K562 (cell line): ENCODE measurements around the gene NECTIN4. TPM values are rescaled to one million over a fixed set of nuclear protein-coding genes. Genes with fewer than 3 reads are reported as not detected.

ENCODE experiments used
- CCNT2 ChIP-seq: IDR thresholded peaks from 2 replicates; pipeline ENCODE4 v1.6.1; 2011; ENCODE audit warnings: borderline replicate concordance, low read depth, mild to moderate bottlenecking, moderate library complexity, mixed read lengths, low read length; ENCODE audit not compliant: insufficient read length; ENCODE audit errors: extremely low read depth
- CHD2 ChIP-seq: IDR thresholded peaks from 2 replicates; pipeline ENCODE4 v1.6.1; 2011; ENCODE audit warnings: low read depth, low read length
- EWSR1 ChIP-seq: fragments of 450-650 bp; IDR thresholded peaks from 2 replicates; pipeline ENCODE4 v1.6.1; 2018; ENCODE audit warnings: borderline replicate concordance, mild to moderate bottlenecking, low read depth, moderate library complexity; ENCODE audit not compliant: partially characterized antibody
- POLR2A ChIP-seq: fragments of 450-650 bp; conservative IDR thresholded peaks from 2 replicates; pipeline ENCODE4 v1.6.1; 2016
- WHSC1 ChIP-seq: IDR thresholded peaks from one replicate; pipeline ENCODE4 v1.6.1; 2012; ENCODE audit warnings: low read length, control low read depth, inconsistent platforms
- ZNF282 ChIP-seq: sonication (generic); formaldehyde crosslinking; IDR thresholded peaks from 2 replicates; pipeline ENCODE4 v1.8.1; 2023; ENCODE audit warnings: missing genetic modification reagents
- polyA plus RNA-seq, 8 experiments: library from polyadenylated mRNA; depleted of rRNA in 4 of 8; stranded (reverse) in 5 of 8; unstranded in 3 of 8; fragments of >200 nt; fragmentation: Nextera tagmentation in 2 of 8; fragmentation: Illumina TruSeq in 1 of 8; extraction: Ambion mirVana in 2 of 8; extraction: Trizol in 1 of 8; gene quantifications; 2 replicates each; pipeline versions ENCODE4 v1.2.1 to v1.2.3, GENCODE V29; 2011 to 2014; ENCODE audit warnings: inconsistent platforms in 1 of 8, missing spikeins in 1 of 8
- total RNA-seq, 7 experiments: library from RNA; depleted of rRNA in 6 of 7; stranded (reverse); fragments of >200 nt in 6 of 7; fragmentation: Illumina TruSeq in 2 of 7; extraction: Trizol in 2 of 7; gene quantifications; 2 replicates each; pipeline versions ENCODE4 v1.2.1 to v1.2.3, GENCODE V29; 2011 to 2021; ENCODE audit warnings: low replicate concordance in 1 of 7
- TF ChIP-seq, protein P1 (sequence below), 2 experiments: fragments of 150-350 bp in 1 of 2; IDR thresholded peaks; 2 replicates each; pipeline ENCODE4 v1.6.1; 2012 to 2016; ENCODE audit warnings: low read depth in 2 of 2, low read length in 2 of 2, mild to moderate bottlenecking in 1 of 2, moderate library complexity in 1 of 2
- TF ChIP-seq, protein P2 (sequence below): fragments of 450-650 bp; conservative IDR thresholded peaks from 2 replicates; pipeline ENCODE4 v1.6.1; 2016; ENCODE audit warnings: missing genetic modification characterization, low read depth, mild to moderate bottlenecking, missing compliant biosample characterization, moderate library complexity
- TF ChIP-seq, protein P3 (sequence below): fragments of 250-450 bp; sonication (Bioruptor Pico); IDR thresholded peaks from 2 replicates; pipeline ENCODE4 v1.8.0; 2021; ENCODE audit warnings: moderate library complexity, mild to moderate bottlenecking, inconsistent platforms
- TF ChIP-seq, protein P4 (sequence below): fragments of 250-450 bp; sonication (Bioruptor Pico); IDR thresholded peaks from 2 replicates; pipeline ENCODE4 v1.4.0; 2020; ENCODE audit warnings: mild to moderate bottlenecking, moderate library complexity, borderline replicate concordance
- TF ChIP-seq, protein P5 (sequence below): fragments of 250-450 bp; sonication (Bioruptor Pico); IDR thresholded peaks from 2 replicates; pipeline ENCODE4 v1.5.0; 2022; ENCODE audit warnings: mild to moderate bottlenecking
- TF ChIP-seq, protein P6 (sequence below), 3 experiments: fragments of 200-800 bp in 1 of 3; sonication (Bioruptor generic) in 1 of 3; sonication (generic) in 1 of 3; formaldehyde crosslinking in 1 of 3; IDR thresholded peaks; 2 replicates each; pipeline versions ENCODE4 v1.6.1 to v1.8.0; 2016 to 2022; ENCODE audit warnings: mild to moderate bottlenecking in 2 of 3, missing compliant biosample characterization in 2 of 3, missing genetic modification characterization in 2 of 3, missing genetic modification reagents in 1 of 3

The NECTIN4 gene
- total and polyA plus RNA-seq, 9 of the 15 experiments (the other 6 are each of a cell fraction or from before 2014, with no cell fraction given): 0.01 to 0.09 TPM; not detected in 7

DNA sequence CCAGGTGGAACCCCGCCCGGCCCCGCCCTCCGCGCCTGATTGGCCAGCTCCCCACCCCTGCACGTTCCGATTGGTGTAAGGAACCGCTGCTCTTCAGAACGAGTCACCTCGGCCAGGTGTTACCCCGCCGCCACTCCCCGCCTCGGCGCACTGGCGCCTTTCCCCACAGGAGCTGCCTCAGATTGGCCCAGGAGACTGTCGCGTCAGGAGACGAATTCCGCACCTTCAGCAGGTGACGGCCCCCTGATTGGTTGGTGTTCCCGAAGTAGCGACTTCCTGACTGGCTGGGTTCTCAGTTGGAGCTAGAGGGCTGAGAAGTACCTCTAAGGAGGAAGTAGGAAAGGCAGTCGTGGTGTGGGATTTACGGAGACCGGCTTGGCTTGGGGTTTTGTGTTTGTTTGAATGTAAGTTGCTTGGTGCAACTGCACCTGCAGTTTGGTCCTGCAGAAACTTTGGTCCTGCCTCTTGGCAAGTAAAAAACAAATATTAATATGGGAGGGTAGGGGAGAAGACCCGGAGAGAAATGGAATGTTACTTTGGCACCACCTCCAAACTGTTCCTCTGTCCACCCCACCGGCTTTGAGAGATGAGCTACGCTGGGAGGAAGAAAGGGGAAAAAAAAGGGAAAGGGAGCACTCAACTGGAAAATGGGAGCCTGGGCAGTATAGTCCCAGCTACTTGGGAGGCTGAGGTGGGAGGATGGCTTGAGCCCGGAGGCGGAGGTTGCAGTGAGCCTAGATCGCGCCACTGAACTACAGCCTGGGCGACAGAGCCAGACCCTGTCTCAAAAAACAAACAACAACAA is 68.0 kb downstream of the NECTIN4 start (continued):
- TF ChIP-seq, protein P1, sequence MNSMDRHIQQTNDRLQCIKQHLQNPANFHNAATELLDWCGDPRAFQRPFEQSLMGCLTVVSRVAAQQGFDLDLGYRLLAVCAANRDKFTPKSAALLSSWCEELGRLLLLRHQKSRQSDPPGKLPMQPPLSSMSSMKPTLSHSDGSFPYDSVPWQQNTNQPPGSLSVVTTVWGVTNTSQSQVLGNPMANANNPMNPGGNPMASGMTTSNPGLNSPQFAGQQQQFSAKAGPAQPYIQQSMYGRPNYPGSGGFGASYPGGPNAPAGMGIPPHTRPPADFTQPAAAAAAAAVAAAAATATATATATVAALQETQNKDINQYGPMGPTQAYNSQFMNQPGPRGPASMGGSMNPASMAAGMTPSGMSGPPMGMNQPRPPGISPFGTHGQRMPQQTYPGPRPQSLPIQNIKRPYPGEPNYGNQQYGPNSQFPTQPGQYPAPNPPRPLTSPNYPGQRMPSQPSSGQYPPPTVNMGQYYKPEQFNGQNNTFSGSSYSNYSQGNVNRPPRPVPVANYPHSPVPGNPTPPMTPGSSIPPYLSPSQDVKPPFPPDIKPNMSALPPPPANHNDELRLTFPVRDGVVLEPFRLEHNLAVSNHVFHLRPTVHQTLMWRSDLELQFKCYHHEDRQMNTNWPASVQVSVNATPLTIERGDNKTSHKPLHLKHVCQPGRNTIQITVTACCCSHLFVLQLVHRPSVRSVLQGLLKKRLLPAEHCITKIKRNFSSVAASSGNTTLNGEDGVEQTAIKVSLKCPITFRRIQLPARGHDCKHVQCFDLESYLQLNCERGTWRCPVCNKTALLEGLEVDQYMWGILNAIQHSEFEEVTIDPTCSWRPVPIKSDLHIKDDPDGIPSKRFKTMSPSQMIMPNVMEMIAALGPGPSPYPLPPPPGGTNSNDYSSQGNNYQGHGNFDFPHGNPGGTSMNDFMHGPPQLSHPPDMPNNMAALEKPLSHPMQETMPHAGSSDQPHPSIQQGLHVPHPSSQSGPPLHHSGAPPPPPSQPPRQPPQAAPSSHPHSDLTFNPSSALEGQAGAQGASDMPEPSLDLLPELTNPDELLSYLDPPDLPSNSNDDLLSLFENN (IDR thresholded peaks at IDR 0.05; ENCODE audit: low read depth in 2 of 2, low read length in 2 of 2): peak in 1 of 2 experiments; percentile 68; a peak in 1 of 4 replicates
- TF ChIP-seq EWSR1 (no peak), WHSC1 (no peak), POLR2A (peak; percentile 94), ZNF282 (CRISPR knock-in tag) (no peak), CHD2 (peak; percentile 68), CCNT2 (no peak)
- TF ChIP-seq, protein P2, sequence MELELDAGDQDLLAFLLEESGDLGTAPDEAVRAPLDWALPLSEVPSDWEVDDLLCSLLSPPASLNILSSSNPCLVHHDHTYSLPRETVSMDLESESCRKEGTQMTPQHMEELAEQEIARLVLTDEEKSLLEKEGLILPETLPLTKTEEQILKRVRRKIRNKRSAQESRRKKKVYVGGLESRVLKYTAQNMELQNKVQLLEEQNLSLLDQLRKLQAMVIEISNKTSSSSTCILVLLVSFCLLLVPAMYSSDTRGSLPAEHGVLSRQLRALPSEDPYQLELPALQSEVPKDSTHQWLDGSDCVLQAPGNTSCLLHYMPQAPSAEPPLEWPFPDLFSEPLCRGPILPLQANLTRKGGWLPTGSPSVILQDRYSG (tag): no peak
- TF ChIP-seq, protein P3, sequence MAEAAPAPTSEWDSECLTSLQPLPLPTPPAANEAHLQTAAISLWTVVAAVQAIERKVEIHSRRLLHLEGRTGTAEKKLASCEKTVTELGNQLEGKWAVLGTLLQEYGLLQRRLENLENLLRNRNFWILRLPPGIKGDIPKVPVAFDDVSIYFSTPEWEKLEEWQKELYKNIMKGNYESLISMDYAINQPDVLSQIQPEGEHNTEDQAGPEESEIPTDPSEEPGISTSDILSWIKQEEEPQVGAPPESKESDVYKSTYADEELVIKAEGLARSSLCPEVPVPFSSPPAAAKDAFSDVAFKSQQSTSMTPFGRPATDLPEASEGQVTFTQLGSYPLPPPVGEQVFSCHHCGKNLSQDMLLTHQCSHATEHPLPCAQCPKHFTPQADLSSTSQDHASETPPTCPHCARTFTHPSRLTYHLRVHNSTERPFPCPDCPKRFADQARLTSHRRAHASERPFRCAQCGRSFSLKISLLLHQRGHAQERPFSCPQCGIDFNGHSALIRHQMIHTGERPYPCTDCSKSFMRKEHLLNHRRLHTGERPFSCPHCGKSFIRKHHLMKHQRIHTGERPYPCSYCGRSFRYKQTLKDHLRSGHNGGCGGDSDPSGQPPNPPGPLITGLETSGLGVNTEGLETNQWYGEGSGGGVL (CRISPR knock-in tag): no peak
- TF ChIP-seq, protein P4, sequence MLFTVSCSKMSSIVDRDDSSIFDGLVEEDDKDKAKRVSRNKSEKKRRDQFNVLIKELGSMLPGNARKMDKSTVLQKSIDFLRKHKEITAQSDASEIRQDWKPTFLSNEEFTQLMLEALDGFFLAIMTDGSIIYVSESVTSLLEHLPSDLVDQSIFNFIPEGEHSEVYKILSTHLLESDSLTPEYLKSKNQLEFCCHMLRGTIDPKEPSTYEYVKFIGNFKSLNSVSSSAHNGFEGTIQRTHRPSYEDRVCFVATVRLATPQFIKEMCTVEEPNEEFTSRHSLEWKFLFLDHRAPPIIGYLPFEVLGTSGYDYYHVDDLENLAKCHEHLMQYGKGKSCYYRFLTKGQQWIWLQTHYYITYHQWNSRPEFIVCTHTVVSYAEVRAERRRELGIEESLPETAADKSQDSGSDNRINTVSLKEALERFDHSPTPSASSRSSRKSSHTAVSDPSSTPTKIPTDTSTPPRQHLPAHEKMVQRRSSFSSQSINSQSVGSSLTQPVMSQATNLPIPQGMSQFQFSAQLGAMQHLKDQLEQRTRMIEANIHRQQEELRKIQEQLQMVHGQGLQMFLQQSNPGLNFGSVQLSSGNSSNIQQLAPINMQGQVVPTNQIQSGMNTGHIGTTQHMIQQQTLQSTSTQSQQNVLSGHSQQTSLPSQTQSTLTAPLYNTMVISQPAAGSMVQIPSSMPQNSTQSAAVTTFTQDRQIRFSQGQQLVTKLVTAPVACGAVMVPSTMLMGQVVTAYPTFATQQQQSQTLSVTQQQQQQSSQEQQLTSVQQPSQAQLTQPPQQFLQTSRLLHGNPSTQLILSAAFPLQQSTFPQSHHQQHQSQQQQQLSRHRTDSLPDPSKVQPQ (CRISPR knock-in tag): no peak
- TF ChIP-seq, protein P5, sequence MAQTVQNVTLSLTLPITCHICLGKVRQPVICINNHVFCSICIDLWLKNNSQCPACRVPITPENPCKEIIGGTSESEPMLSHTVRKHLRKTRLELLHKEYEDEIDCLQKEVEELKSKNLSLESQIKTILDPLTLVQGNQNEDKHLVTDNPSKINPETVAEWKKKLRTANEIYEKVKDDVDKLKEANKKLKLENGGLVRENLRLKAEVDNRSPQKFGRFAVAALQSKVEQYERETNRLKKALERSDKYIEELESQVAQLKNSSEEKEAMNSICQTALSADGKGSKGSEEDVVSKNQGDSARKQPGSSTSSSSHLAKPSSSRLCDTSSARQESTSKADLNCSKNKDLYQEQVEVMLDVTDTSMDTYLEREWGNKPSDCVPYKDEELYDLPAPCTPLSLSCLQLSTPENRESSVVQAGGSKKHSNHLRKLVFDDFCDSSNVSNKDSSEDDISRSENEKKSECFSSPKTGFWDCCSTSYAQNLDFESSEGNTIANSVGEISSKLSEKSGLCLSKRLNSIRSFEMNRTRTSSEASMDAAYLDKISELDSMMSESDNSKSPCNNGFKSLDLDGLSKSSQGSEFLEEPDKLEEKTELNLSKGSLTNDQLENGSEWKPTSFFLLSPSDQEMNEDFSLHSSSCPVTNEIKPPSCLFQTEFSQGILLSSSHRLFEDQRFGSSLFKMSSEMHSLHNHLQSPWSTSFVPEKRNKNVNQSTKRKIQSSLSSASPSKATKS (CRISPR knock-in tag): no peak
- TF ChIP-seq, protein P6, sequence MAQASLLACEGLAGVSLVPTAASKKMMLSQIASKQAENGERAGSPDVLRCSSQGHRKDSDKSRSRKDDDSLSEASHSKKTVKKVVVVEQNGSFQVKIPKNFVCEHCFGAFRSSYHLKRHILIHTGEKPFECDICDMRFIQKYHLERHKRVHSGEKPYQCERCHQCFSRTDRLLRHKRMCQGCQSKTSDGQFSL (CRISPR knock-in tag; IDR thresholded peaks at IDR 0.05): 0 out of 2 replicates have a peak, but pooled peaks have one; percentile 46
- TF ChIP-seq, protein P6 (tag; IDR thresholded peaks at IDR 0.05): no peak
